Measurements from ENCODE around the gene REG4. TPM values are rescaled to one million over a fixed set of nuclear protein-coding genes. Genes with fewer than 3 reads are reported as not detected.

Gene REG4
- total and polyA plus RNA-seq, 11 donors: 0.07 TPM; not detected in 10

DNA sequence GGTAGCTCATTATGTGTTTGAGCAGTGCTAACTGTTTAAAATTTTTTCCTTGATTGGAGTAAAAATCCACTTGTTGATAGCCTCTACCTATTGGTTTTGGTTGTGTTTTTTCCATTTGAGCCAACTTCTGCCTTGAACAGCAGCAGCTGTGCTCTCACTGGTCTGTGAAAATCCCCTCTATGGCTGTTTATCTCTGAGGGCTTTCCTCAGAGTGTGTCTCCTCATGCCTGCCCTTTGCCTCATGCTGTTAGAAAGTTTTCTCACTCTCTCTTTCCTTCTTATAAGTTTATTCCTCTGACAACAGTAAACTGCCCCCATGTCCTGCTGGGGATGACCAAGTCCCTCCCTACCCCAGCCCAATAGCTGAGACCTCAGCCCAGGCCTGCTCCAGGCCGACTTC lies 14.1 kb downstream of the REG4 start:
- peaks cover 0 to 5% (median 0%) of the 10 kb centered on the region in 12 donors for H3K4me1 ChIP-seq
- H3K27ac ChIP-seq: no peak overlapping the region
- no peaks in the 10 kb centered on the region for H3K36me3 ChIP-seq
- no peak overlapping the region for H3K4me3 ChIP-seq
- intact Hi-C loops (cut with DNase I): no loop called here
- H3K9me3 ChIP-seq: no peaks in the 10 kb centered on the region
- TF ChIP-seq, protein P1, sequence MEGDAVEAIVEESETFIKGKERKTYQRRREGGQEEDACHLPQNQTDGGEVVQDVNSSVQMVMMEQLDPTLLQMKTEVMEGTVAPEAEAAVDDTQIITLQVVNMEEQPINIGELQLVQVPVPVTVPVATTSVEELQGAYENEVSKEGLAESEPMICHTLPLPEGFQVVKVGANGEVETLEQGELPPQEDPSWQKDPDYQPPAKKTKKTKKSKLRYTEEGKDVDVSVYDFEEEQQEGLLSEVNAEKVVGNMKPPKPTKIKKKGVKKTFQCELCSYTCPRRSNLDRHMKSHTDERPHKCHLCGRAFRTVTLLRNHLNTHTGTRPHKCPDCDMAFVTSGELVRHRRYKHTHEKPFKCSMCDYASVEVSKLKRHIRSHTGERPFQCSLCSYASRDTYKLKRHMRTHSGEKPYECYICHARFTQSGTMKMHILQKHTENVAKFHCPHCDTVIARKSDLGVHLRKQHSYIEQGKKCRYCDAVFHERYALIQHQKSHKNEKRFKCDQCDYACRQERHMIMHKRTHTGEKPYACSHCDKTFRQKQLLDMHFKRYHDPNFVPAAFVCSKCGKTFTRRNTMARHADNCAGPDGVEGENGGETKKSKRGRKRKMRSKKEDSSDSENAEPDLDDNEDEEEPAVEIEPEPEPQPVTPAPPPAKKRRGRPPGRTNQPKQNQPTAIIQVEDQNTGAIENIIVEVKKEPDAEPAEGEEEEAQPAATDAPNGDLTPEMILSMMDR (IDR thresholded peaks at IDR 0.05): no peak
- TF ChIP-seq POLR2A (IDR thresholded peaks at IDR 0.05): no peak
- no peak for ATAC-seq
- DNase-seq: no peak
- no peaks in the 10 kb centered on the region for H3K27me3 ChIP-seq
- 60 to 75% (median 71%) methylated on average over 1 of the region's 1 CpG for WGBS, 4 donors

DNA sequence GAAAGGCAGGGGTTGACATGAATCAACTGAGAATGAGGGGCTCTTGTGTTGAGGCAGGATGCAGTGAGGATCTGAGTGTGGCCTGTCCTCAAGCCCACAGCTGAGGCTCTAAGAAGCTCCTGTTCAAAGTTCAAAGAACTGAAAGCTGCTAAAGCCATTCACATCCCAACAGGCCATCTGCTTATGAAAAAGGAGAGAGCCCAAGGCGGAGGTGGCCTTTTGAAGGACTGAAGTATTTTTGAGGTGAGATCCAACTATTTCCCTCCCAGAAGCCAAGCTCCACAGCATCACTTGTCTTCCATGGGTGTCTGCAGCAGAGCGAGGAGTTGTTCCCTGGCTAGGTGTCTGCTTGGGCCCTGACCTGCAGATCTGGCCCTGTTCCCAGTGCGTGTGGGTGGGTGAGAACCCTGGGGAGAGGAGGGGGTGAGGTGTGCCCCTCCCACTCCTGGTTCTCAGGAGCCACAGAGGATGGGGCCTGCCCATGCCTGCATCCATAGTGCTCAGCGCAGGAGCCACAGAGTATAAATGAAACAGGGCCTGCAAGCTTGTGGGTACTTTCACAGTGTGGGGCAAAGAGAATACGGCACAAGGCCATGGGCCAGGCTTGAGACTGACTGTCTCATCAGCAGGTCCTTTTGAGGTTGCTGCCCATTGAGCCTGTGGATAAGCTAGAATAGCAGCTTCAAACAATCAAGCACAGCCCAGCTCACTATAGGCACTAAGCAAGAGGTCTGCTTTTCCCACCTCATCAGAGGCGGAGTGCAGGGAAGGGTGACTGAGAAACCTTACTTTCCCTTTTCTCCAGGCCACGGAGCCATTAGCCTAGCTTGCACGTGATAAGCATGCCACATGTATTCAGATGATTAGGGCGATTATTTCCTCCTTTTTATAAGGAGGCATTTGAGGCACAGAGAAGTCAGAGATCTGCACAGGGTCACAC lies 15.7 kb downstream of the REG4 start:
- ATAC-seq (peak in 1 of 4 donors; percentile 56), DNase-seq (no peak)
- peak overlapping the region in 1 of 12 donors; percentile 25 for H3K27ac ChIP-seq
- no peaks in the 10 kb centered on the region for H3K36me3 ChIP-seq
- 74 to 86% (median 80%) methylated on average over 8 to 9 of the region's 9 CpGs for WGBS, 4 donors
- TF ChIP-seq POLR2A (IDR thresholded peaks at IDR 0.05): no peak
- TF ChIP-seq, protein P1 (IDR thresholded peaks at IDR 0.05): no peak
- H3K9me3 ChIP-seq: no peaks in the 10 kb centered on the region
- no peak overlapping the region for H3K4me3 ChIP-seq
- H3K27me3 ChIP-seq: no peaks in the 10 kb centered on the region
- intact Hi-C loops (cut with DNase I): no loop called here
- H3K4me1 ChIP-seq: peaks cover 0 to 5% (median 0%) of the 10 kb centered on the region in 12 donors

DNA sequence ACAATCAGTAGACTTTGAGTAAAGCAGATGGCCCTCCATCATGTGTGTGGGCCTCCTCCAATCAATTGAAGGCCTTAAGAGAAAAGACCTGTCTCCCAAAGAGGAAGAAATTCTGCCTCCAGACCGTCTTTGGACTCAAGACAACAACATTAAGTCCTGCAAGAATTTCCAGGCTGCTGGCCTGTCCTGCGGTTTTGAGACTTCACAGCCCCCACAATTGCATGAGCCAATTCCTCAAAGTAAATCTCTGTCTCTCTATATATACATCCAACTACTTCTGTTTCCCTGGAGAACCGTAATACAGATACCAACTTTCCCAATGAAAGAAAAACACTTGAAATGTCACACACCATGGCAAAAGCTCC lies 16.4 kb downstream of the REG4 start:
- intact Hi-C loops (cut with DNase I): no loop called here
- ATAC-seq (no peak), DNase-seq (no peak)
- peaks cover 0 to 5% (median 0%) of the 10 kb centered on the region in 12 donors for H3K4me1 ChIP-seq
- H3K36me3 ChIP-seq: no peaks in the 10 kb centered on the region
- H3K27me3 ChIP-seq: no peaks in the 10 kb centered on the region
- H3K9me3 ChIP-seq: no peaks in the 10 kb centered on the region
- WGBS, 4 donors: 66 to 79% (median 73%) methylated on average over 3 of the region's 3 CpGs
- TF ChIP-seq, protein P1 (IDR thresholded peaks at IDR 0.05): no peak
- no peak for TF ChIP-seq POLR2A (IDR thresholded peaks at IDR 0.05)
- peak overlapping the region in 1 of 12 donors; percentile 25 for H3K27ac ChIP-seq
- H3K4me3 ChIP-seq: no peak overlapping the region

DNA sequence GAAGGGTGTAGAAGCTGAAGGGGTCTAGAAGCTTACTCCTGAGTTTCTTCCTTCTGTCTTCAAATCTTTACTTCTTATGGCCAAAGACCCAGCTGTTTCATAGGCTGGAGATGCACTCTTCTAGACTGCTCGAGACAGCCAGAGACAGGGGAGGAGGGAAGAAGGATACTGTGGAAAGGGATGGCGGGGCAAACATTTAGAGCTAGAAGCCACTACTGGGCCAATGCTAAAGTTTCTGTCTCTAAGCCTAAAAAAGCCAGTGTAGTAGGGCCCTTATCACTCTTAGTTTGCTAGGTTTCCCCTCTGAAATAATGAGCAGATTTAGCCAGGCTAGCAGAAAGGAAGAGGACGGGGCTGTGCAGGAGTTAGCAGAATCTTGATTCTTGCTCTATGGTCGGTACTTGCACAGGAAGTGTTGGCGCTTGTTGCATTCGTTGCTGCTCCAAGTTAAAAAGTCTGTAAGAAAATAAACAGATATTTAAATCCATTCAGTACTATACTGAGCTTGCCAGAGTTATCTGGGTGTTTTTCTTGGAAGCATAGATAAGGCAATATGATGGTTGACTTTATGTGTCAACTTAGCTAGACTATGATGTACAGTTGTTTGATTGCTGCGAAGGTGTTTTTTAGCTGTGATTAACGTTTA lies 16.9 kb downstream of the REG4 start:
- TF ChIP-seq, protein P1 (IDR thresholded peaks at IDR 0.05): no peak
- no peak for TF ChIP-seq POLR2A (IDR thresholded peaks at IDR 0.05)
- ATAC-seq: no peak
- H3K27ac ChIP-seq: no peak overlapping the region
- no peak for DNase-seq
- intact Hi-C loops (cut with DNase I): no loop called here
- H3K36me3 ChIP-seq: no peaks in the 10 kb centered on the region
- H3K4me1 ChIP-seq: peaks cover 0 to 5% (median 0%) of the 10 kb centered on the region in 12 donors
- H3K9me3 ChIP-seq: no peaks in the 10 kb centered on the region
- no peaks in the 10 kb centered on the region for H3K27me3 ChIP-seq
- no peak overlapping the region for H3K4me3 ChIP-seq
- WGBS, 4 donors: 55 to 68% (median 63%) methylated on average over 8 of the region's 8 CpGs

All from heart left ventricle (tissue), 16 donors.